ENCODE measurements around the gene TNFSF13.

The TNFSF13 gene

DNA sequence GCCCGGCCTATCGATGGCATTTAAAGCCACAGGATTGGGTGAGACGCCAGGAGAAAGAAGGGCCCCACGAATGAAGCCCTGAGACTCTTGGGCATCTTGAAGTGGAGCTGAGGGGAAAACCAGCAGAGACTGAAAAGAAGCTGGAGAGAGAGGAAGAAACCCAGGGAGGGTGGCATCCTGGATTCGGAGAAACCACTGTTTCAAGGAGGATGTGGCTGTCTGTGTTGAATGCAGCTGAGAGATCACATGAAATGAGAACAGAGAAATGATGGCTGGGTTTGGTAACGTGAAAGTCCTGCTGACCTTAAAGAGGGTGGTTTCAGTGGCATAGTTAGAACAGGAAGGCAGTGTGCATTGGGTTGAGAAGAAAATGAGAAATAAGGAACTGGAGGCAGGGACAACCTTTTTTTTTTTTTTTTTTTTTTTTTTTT, 5.9 kb upstream of the TNFSF13 start:
- DNase-seq = peak; percentile 91

DNA sequence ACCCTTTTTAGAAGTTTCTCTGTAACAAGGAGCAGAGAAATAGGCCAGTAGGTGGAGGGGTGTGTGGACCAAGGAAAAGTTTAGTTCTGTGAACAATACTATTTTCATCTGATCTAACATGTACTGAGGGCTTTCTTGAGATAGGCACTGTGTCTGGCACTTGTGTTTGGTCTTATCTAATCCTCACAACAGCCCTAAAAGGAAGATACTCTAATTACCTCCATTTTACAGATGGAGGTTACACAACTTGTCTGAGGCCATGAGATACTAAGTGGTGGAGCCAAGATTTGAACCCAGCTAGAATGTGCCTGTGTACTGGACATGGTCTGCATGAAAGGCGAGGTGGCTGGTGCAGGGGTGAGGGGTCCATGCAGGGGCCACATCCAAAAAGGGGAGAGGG, 5.2 kb upstream of the TNFSF13 start:
- DNase-seq = no peak

DNA sequence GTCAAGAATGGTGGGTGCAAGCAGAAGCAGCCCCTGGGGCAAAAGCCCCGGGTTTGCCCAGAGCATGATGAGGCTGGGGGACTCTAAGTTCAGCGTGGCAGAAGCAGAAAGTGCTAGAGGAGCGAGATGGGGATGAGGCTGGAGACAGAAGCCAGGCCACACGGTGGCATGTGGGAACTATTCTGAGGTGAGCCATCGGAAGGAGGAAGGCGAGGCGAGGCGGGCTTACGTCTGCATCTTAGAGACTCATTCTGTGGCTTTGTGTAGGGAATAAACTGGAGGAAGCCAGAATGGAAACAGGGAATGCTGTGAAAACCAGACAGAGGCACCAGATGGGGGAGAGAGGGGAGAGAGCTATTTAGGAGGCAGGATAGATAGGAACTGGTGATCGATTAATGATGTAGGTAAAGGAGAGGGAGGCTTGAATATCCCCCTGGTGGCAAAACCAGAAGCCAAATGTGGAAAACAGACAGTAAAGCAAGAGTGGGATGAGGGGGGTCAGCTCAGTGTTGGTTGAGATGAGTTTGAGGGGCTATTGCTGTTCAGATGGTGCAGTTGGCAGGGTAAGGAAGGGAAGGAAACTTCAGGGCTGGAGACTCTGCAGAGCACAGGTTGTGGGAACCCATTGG, 3.1 kb upstream of the TNFSF13 start:
- no peak for DNase-seq

DNA sequence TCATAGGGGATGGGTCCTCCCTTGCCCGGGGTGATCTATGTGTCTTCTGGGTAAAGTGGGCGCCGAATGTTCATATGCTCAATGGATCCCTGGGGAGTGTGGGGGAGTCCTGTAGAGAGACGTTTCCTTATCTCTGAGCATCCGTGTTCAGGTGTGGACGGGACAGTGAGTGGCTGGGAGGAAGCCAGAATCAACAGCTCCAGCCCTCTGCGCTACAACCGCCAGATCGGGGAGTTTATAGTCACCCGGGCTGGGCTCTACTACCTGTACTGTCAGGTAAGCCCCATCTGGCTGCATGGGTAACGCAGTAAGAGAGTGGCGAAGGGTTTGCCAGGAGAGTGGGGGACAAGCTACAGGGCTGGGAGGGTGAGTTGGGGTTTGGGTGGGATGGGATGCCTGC, 1.9 kb upstream of the TNFSF13 start:
- DNase-seq = no peak

DNA sequence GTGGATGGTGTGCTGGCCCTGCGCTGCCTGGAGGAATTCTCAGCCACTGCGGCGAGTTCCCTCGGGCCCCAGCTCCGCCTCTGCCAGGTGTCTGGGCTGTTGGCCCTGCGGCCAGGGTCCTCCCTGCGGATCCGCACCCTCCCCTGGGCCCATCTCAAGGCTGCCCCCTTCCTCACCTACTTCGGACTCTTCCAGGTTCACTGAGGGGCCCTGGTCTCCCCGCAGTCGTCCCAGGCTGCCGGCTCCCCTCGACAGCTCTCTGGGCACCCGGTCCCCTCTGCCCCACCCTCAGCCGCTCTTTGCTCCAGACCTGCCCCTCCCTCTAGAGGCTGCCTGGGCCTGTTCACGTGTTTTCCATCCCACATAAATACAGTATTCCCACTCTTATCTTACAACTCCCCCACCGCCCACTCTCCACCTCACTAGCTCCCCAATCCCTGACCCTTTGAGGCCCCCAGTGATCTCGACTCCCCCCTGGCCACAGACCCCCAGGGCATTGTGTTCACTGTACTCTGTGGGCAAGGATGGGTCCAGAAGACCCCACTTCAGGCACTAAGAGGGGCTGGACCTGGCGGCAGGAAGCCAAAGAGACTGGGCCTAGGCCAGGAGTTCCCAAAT, 1.3 kb upstream of the TNFSF13 start:
- no peak for DNase-seq

DNA sequence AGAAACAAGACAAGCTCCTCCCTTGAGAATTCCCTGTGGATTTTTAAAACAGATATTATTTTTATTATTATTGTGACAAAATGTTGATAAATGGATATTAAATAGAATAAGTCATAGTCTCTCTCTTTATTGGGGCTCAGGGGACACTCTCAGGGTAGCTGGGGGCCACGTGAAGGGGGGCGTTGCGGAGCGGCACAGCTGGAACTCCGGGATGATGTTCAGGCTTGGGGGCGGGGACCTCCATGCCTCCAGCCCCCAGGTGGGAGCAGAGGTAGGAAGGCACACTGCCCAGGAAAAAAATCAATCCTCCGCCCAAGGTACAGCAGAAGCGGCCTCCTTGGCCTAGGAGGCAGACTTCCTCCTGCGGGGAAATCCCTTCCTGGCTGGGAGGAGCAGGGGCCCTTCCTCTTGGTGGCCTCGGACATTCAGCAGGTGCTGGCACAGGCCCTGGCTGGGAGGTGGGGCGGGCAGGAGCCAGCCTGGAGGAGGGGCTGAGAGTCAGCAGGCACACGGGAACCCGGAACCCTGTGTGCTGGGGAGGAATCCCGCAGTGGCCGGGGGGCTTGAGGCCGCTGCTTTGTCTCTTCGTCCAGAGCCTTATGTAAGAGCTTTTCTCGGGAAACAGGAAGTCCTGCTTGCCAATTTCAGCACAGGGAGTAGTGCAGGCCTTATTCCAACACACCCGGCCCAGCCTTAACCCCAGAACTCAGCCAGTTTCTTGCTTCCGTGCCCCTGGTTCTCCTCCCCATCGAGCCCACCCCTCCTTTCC, 591 bp upstream of the TNFSF13 start:
- DNase-seq = peak; percentile 69

DNA sequence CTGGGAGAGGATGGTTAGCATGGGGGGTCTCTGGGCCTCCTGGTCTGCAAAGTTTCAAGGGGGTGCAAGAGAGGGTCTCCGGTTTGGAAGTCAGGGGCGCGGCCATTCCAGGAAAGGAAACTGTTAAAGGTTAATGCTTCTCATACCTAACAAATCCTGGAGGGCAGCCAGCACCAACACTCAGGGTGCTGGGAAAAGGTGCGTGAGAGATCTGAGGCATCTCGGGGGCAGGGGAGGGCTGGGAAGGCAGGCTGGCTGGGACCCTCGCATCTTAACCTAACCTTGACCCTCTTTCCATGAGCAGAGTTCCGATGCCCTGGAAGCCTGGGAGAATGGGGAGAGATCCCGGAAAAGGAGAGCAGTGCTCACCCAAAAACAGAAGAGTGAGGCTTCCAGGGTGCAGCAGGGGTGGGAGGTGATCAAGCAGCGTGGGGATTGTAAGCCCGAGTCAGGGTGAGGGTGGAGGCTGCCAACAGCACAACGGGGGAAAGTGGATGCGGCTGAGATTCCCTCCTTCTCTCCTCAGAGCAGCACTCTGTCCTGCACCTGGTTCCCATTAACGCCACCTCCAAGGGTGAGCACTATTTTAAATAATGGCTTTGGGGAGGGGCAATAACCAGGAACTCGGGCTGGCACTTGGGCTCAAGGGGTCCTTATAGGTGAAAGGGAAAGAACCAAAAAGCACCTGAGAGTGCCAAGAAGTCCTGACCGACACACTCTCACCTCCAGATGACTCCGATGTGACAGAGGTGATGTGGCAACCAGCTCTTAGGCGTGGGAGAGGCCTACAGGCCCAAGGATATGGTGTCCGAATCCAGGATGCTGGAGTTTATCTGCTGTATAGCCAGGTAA, 996 bp downstream of the TNFSF13 start:
- no peak for DNase-seq

DNA sequence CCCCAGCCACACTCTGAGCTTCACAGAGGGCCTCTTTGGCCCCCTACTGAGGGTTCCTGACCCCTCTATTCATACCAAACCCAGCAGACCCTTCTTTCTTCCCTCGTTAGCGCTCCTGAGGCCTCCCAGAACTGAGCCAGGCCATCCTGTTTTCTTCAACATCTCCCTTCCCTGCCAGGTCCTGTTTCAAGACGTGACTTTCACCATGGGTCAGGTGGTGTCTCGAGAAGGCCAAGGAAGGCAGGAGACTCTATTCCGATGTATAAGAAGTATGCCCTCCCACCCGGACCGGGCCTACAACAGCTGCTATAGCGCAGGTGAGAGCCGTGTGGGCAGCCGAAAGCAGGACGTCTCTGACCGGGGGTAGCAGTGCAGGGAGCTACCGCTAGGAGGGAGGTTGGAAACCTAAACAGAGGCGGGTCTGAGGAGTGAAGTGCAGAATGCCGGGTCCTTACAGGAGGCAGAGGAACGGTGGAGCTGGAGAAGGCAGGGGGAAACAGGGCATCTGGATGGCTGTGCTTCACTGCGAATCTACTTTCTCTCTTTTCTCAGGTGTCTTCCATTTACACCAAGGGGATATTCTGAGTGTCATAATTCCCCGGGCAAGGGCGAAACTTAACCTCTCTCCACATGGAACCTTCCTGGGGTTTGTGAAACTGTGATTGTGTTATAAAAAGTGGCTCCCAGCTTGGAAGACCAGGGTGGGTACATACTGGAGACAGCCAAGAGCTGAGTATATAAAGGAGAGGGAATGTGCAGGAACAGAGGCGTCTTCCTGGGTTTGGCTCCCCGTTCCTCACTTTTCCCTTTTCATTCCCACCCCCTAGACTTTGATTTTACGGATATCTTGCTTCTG, 1.9 kb downstream of the TNFSF13 start:
- DNase-seq = peak; percentile 68

DNA sequence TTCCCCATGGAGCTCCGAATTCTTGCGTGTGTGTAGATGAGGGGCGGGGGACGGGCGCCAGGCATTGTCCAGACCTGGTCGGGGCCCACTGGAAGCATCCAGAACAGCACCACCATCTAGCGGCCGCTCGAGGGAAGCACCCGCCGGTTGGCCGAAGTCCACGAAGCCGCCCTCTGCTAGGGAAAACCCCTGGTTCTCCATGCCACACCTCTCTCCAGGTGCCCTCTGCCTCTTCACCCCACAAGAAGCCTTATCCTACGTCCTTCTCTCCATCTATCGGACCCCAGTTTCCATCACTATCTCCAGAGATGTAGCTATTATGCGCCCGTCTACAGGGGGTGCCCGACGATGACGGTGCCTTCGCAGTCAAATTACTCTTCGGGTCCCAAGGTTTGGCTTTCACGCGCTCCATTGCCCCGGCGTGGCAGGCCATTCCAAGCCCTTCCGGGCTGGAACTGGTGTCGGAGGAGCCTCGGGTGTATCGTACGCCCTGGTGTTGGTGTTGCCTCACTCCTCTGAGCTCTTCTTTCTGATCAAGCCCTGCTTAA, 2.6 kb downstream of the TNFSF13 start:
- peak; percentile 89 for DNase-seq

DNA sequence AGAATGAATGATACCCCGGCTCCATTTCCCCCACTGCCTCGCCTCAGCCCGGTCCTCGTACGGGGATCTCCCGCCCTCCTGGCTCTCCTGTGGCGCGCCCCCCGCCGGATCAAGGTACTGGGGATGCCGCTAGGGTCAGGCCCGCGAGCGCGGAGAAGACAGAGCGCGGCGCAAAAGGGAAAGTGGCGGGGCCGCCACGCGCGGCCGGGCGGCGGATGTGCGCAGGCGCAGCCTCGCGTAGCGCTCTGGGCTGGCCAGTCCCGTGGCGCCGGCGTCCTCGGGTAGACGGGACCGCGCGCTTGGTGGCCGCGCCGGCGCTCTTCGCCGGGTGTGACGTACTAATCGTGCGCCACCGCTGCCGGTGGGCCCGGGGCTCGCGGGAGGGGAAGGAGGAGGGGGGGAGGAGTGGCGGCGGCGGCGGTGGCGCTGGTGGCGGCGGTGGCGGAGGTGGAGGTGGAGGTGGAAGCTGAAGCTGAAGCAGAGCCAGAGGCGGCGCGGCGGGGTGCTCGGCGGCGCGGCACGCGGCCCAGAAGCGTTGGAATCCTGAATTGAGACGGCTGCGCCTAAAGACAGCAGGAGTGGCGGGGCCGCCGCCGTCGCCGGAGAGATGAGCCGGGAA, 3.1 kb downstream of the TNFSF13 start, which contains the start of gene SENP3:
TSS of gene SENP3 (plus strand) at position 331 of the 619 bp plus-strand sequence. CDS start 1,158 bp downstream, outside the sequence.
- peak; percentile 97 for DNase-seq

DNA sequence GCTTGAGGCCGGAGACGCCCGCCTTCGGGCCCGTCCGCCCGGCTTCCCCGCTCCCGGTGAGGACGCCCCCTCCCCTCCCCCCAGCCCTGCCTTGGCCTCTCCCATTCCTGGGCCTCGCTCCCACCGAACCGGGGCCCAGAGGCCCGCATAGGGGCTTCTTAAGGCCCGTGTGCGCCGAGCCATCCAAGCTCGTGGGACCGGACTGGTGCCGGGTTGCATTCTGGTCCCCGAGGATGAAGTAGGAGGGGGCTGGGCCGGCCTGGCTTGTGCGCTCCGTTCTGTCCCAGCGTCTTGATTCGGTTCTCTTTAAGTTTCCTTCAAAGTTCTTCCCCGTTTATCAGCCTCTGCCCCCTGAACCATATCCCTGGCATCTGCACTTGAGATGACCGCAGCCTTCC, 3.7 kb downstream of the TNFSF13 start:
- DNase-seq = no peak

DNA sequence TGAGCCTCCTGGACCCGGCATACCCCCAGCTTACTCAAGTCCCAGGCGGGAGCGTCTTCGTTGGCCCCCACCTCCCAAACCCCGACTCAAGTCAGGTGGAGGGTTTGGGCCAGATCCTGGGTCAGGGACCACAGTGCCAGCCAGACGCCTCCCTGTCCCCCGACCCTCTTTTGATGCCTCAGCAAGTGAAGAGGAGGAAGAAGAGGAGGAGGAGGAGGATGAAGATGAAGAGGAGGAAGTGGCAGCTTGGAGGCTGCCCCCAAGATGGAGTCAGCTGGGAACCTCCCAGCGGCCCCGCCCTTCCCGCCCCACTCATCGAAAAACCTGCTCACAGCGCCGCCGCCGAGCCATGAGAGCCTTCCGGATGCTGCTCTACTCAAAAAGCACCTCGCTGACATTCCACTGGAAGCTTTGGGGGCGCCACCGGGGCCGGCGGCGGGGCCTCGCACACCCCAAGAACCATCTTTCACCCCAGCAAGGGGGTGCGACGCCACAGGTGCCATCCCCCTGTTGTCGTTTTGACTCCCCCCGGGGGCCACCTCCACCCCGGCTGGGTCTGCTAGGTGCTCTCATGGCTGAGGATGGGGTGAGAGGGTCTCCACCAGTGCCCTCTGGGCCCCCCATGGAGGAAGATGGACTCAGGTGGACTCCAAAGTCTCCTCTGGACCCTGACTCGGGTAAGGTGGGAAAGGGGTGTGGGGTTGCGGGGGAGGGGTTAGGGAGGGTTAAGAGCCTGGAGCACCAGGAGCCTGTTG, 4.7 kb downstream of the TNFSF13 start:
- DNase-seq = no peak

DNA sequence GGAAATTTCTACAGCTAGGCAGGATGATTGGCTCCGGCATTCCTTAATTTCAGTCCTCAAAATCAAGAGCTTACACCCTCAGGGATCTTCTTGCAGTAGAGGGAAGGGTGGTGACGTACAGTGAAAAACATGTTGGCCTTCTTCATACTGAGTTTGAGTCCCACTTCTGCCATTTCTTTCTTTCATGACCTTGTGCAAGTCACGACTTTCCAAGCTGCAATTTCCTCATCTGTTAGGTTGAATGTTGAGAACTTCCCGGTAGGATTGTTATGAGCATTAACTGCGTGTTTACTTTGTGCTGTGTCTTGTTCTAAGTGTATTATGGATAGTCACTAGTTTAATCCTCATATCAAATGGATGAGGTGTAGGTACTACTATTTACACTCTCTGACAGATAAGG, 11.0 kb downstream of the TNFSF13 start:
- DNase-seq = no peak

DNA sequence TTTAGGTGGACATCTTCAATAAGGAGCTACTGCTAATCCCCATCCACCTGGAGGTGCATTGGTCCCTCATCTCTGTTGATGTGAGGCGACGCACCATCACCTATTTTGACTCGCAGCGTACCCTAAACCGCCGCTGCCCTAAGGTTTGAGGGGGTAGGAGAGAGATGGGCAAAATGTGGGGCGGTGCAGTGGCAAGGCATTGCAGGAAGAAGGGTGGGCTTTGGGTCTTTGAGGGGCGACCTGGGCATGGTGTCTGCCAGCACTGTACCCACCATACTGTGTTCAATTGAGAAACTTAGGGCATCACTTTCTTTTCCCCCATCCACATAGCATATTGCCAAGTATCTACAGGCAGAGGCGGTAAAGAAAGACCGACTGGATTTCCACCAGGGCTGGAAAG, 11.8 kb downstream of the TNFSF13 start:
- no peak for DNase-seq

DNA sequence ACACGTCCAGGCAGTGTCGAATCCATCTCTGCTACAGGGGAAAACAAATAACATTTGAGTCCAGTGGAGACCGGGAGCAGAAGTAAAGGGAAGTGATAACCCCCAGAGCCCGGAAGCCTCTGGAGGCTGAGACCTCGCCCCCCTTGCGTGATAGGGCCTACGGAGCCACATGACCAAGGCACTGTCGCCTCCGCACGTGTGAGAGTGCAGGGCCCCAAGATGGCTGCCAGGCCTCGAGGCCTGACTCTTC, 13.7 kb downstream of the TNFSF13 start:
- no peak for DNase-seq

DNA sequence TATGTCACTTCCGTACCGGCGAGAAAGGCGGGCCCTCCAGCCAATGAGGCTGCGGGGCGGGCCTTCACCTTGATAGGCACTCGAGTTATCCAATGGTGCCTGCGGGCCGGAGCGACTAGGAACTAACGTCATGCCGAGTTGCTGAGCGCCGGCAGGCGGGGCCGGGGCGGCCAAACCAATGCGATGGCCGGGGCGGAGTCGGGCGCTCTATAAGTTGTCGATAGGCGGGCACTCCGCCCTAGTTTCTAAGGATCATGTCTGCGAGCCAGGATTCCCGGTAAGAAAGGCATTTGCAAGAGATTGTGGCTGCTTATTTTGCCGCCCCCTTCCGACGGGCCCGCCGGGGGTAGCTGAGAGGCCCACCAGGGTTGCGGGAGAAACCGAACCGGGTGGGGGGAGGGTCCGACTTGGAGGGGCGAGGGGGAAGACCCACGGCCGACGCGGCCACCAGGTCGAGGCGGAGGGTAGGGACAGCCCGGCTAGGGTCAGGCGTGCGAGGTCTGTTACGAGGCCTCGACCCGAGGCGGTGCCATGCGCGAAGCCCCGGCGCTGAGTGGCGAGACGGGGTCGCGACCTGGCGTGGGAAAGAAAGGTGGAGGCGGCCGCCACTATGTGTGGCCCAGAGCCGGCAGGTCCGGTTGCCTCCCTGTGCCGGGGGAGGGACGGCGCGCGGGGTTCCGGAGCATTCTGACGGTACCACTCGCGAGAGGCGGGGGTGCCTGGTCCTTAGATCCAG, 14.2 kb downstream of the TNFSF13 start:
- peak; percentile 100 for DNase-seq

DNA sequence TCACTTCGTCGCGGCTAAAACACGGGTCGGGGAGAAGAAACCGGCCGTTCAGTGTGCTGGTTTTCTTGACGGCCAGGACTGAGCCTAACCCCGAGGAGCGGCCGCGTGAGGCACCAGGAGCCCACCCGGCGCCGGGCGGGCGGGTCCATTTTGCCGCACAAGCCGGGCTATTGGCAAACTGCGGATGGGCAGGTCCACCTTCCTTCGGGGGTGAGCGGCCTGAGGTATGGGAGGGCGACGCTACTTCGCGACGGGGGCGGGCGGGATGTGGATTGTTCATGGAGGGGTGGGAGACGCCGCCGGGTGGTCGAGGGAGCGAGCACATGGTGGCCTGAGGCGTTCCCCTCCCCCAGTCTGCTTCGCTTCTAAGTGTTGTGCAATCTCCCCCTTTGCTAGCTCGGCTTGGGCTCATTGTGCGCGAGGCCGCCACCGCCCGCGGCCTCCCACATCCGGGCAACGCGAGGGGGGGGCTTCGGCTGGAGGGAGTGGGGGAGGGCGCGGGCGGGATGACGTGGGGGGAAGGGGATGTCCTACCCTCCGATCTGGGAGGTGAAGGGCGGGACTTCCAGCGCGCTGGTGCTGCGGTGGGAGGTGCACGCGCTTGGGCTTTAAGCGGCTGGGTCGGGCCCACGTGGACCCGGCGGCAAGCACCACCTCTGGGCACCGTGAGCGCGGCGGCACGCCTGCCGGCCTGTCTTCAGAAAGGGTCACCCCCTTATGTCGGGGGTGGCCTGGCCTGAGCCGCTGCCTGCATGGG, 15.0 kb downstream of the TNFSF13 start:
- peak; percentile 97 for DNase-seq

DNA sequence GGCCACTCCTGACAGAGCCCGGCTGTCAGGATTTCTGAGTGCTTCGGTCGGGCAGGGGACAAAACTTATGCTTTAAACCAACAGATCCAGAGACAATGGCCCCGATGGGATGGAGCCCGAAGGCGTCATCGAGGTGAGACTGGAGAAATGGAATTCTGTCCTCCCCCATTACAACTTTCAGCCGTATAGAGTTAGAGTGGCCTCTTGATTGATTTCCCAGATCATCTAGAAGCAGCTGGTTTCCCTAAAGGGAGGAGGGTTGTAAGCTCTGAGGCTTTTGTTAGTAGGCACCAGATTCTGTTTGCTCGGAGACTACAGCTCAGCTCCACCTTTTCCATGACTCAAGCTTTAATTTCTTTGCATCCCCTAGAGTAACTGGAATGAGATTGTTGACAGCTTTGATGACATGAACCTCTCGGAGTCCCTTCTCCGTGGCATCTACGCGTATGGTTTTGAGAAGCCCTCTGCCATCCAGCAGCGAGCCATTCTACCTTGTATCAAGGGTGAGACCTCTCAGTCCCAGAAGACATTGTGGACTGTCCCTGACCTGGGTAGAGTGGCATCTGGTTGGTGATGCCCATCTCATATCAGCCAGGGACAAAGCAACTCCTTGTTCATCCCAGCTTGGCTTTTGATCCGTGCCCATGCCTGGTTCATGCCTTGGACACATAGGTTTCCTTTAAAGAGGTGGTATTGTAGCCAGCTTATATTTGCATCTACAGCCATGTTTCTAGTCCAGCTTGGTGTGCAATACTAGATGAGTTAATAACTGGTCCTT, 15.8 kb downstream of the TNFSF13 start:
- no peak for DNase-seq

DNA sequence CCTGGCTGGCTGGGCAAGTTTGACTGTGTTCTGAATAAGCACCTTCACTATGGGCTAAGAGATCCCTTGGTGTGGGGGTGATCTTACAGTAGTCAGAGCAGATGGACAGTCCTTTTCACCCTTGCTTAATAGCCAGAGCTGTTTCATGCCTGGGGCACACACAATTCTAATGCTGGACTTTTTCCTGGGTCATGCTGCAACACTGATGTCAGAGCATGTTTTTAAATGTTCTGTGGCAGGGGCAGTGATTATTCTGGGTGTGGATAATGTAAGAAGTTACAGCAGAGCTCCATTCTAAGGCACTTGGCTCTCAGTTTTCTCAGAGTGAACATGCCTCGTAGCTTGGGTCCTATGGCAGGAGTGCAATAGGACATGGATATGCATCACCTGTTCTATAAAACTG, 16.9 kb downstream of the TNFSF13 start:
- DNase-seq = no peak

Measured in suppressor macrophage treated with lipopolysaccharide for 4 hours (primary cell).